HG03571 (cell line): Measurements from ENCODE around the gene MYO15B.
"Not testable (repeated sequence)": the region's sequence is repeated elsewhere in the genome, so short reads cannot be mapped to it uniquely, and the experiment has no call there.

Experiments
- ATAC-seq: cut with Tn5 transposase; IDR thresholded peaks from one replicate; pipeline ENCODE4 v1.9.1; 2021; ENCODE audit not compliant: unreplicated experiment

MYO15B gene

GRCh38 chr17:75637143-75637538, 49.5 kb downstream of the MYO15B start:
- no peak for ATAC-seq

- ATAC-seq: no peak
Measured at GRCh38 chr17:75637551-75637950, 50.0 kb downstream of the MYO15B start.

GRCh38 chr17:75638039-75638438, 50.4 kb downstream of the MYO15B start:
- ATAC-seq: not testable (repeated sequence)

- no peak for ATAC-seq
Measured at GRCh38 chr17:75638893-75639292, 51.3 kb downstream of the MYO15B start.

DNA sequence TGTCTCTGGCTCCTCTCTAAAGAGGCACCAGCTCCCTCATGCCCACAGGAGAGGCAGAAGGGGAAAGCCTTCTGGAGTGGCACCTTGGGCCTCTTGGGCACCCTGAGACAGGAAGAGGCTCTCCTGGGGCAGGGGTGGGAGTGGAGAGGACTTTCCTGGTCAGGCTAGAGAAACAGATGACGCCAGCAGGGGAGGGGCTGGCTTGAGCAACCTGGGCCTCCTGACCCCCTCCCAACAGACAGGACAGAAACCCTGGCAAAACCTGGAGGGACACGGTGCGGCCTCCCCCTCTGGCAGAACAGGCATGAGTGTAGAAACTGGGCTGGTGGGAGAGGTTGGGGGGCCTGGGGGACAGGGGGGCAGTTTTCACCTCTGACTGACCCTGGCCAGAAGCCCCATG, 51.7 kb downstream of the MYO15B start:
- no peak for ATAC-seq

DNA sequence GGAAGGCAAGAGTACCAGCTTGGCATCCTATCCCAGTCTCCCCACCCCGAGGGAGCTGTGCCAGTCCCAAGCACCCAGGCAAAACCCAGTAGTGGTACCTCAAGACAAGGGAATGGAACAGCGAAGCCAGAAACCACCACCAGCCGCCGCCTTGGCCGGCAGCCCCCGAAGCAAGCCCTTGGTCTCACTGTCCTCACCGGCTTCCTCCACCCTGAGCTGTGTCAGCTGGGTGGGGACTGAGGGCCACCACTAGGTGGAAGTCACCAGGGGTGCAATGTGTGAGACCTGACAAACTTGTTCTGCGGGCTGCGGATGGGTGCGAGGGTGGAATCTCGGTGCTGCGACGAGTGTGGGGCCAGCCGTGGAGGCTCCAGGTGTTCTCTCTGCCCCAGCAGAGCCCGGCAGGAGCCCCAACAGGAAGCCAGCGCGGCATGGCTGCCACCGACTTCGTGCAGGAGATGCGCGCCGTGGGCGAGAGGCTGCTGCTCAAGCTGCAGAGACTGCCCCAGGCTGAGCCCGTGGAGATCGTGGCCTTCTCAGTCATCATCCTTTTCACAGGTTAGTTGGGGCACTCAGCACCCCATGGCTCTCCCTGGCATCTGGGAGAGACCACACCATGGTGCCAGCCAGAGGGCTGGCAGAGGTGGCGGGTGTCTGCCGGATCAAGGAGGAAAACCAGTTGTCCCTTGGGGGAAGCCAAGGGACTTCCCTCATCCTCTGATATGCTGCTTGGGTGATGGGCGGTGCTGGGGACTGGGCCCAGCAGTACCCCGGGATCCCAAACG, 52.4 kb downstream of the MYO15B start:
- no peak for ATAC-seq

- ATAC-seq: no peak
Measured at GRCh38 chr17:75640556-75641119, 53.0 kb downstream of the MYO15B start.

DNA sequence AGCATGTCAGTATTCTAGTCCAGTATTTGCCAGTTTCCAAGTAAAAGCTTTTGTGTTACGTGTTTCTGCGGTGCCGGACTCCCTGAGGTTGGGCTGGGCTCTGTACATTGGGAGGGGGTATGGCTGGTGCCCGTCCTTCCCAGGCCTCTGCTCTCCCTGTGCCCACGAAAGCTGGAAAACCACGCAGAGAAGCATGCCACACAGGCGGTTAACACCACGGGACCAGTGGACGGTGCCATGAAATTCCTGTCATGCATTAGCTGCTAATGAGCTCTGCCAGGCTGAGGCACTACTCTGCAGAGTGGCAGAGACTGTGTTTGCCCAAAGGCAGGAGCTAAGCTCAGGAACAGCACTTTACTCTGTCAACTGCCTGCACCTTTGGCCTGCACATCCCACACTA, 53.7 kb downstream of the MYO15B start:
- ATAC-seq: no peak

DNA sequence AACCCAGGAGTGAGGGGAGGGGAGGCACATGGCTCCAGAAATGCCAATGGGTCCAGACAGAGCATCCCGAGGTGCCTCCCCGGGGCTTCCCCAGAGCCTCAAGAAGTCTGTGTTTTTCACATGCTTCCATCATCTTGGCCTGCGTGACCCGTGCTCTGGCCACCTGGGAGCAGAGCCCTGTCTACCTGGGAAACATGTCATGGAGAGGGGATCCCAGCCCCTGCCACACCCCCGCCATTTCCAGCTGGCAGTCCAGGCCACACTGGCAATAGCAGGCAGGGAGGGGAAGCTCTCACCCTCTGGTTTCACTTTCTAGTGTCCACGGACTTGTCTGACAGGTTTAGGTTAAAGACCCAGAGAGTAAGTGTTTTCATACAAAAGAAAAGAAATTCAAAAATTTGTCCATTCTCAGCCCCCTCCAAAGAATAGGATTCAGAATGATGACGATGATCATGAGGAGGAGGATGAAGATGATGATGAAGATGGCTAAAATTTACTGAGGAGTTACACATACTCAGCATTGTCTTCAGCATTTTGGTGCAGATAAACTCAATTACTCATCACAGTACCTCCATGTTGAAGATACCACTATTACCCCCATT, 54.7 kb downstream of the MYO15B start:
- no peak for ATAC-seq

GRCh38 chr17:75642784-75643642, 55.4 kb downstream of the MYO15B start:
- ATAC-seq: no peak

- ATAC-seq: no peak
Measured at GRCh38 chr17:75643643-75644017, 56.0 kb downstream of the MYO15B start.

- no peak for ATAC-seq
Measured at GRCh38 chr17:75645501-75645888, 57.9 kb downstream of the MYO15B start.

DNA sequence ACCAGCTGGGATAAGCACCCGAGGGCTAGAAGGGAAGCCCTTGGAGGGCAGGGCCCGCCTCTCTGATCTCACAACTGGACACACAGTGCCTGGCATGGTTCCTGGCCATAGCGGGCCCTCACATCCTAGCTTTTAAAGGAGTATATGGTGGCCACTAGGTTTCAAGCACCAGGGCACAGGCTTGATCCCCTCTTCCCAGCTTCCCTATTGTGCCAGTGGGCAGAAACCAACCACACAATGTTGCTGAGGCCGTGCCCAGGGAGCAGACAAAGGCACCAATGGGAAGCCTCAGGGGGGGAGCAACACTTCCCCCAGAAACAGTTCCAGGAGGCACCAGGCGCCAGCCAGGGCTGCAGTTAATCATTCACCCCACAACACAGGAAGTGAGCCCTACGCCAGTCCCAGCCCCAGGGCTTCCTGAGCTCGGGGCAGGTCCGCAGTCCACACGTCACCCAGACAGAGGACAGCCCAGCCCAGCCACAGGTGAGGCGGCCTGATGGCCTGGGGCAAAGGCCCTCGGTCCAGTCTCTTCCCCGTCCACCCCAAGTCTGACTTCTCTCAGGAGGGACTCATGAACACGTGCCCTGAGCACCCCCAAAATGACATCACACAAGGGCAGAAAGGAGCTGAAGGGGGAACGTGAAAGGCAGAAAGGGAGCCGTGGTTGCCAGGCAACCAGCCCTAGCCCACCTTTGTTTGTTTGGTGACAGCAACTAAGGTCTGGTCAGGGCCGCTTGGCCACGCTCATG, 58.5 kb downstream of the MYO15B start:
- ATAC-seq: peak; percentile 83

- ATAC-seq: no peak
Measured at GRCh38 chr17:75646638-75646992, 59.0 kb downstream of the MYO15B start.

GRCh38 chr17:75647061-75647460, 59.5 kb downstream of the MYO15B start:
- no peak for ATAC-seq

- ATAC-seq: no peak
Measured at GRCh38 chr17:75647921-75648320, 60.3 kb downstream of the MYO15B start.

- ATAC-seq: no peak
Measured at GRCh38 chr17:75649687-75650086, 62.1 kb downstream of the MYO15B start.

DNA sequence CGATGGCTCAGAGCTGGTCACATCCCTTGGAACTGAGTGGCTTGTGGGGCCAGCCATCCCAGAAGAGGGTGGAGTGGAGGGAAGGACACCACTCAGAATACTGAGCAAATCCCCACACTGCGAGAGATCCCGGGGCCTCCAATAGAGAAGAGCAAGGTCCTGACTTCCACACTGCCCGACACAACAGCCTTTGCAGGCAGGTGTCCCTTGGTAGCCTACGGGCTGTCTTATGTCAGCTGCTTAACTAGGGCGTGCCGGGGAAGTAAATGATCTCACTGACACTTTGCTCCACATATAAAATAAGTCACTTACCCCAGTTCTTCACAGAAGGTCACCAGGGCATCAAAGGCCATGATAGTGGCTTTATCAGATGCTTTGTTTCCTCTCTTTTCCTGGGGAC, 63.3 kb downstream of the MYO15B start:
- ATAC-seq: no peak

- no peak for ATAC-seq
Measured at GRCh38 chr17:75652341-75652740, 64.7 kb downstream of the MYO15B start.

GRCh38 chr17:75652934-75653549, 65.4 kb downstream of the MYO15B start:
- no peak for ATAC-seq
